Epithelial cell of esophagus (primary cell): ENCODE measurements around the gene PBXIP1.
"Not testable (repeated sequence)": the region's sequence is repeated elsewhere in the genome, so short reads cannot be mapped to it uniquely, and the experiment has no call there.

Source experiments
- DNase-seq: peaks from one replicate; pipeline ENCODE4 v3.0.0; 2010; ENCODE audit warnings: low read depth
- H3K4me3 ChIP-seq: 2 replicates; pipeline ENCODE4 v1.5.1; 2011; ENCODE audit warnings: mild to moderate bottlenecking, low read length, control low read depth
- TF ChIP-seq, protein P1 (sequence below): IDR thresholded peaks from 2 replicates; pipeline ENCODE4 v1.5.1; 2011; ENCODE audit warnings: low read depth, mild to moderate bottlenecking, low read length, control low read depth, inconsistent platforms; ENCODE audit not compliant: insufficient read depth; ENCODE audit errors: missing control alignments

The PBXIP1 gene

DNA sequence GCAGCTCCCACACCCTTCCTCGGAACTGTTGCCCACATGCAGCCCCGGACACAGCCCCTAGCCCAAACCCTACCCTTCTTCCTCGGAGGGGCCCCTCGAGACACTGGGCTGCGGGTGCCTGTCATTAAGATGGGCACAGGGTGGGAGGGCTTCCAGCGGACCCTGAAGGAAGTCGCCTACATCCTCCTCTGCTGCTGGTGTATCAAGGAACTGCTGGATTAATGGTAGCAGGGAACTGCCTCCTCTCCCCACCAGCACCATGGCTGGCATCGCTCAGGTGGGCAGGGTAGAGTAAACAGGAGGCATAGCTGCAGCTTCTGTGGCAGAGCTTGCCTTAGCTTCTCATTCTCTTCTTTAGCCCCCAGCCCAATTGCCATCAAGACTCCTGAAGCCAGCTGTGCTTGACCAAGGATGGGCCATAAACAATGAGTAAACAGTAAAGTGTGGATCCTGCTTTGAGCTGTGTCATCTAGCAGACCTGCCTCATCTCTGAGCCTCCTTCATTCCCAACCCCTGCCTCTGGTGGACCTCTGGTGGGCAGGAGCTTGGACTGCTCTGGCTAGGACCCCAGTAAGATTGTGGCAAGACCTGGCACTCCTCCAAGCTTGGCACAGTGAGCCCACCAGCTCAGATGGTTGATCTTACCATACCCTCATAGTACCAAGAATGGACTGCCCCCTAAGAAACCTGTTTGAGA, 37.8 kb upstream of the PBXIP1 start, which contains the start of gene LENEP:
LENEP (plus strand) TSS at position 15 of the 697 bp plus-strand sequence; CDS start at position 37, 22 bp downstream.
- DNase-seq = no peak
- TF ChIP-seq, protein P1, sequence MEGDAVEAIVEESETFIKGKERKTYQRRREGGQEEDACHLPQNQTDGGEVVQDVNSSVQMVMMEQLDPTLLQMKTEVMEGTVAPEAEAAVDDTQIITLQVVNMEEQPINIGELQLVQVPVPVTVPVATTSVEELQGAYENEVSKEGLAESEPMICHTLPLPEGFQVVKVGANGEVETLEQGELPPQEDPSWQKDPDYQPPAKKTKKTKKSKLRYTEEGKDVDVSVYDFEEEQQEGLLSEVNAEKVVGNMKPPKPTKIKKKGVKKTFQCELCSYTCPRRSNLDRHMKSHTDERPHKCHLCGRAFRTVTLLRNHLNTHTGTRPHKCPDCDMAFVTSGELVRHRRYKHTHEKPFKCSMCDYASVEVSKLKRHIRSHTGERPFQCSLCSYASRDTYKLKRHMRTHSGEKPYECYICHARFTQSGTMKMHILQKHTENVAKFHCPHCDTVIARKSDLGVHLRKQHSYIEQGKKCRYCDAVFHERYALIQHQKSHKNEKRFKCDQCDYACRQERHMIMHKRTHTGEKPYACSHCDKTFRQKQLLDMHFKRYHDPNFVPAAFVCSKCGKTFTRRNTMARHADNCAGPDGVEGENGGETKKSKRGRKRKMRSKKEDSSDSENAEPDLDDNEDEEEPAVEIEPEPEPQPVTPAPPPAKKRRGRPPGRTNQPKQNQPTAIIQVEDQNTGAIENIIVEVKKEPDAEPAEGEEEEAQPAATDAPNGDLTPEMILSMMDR = no peak
- no peak within 1 kb of the TSS for H3K4me3 ChIP-seq

DNA sequence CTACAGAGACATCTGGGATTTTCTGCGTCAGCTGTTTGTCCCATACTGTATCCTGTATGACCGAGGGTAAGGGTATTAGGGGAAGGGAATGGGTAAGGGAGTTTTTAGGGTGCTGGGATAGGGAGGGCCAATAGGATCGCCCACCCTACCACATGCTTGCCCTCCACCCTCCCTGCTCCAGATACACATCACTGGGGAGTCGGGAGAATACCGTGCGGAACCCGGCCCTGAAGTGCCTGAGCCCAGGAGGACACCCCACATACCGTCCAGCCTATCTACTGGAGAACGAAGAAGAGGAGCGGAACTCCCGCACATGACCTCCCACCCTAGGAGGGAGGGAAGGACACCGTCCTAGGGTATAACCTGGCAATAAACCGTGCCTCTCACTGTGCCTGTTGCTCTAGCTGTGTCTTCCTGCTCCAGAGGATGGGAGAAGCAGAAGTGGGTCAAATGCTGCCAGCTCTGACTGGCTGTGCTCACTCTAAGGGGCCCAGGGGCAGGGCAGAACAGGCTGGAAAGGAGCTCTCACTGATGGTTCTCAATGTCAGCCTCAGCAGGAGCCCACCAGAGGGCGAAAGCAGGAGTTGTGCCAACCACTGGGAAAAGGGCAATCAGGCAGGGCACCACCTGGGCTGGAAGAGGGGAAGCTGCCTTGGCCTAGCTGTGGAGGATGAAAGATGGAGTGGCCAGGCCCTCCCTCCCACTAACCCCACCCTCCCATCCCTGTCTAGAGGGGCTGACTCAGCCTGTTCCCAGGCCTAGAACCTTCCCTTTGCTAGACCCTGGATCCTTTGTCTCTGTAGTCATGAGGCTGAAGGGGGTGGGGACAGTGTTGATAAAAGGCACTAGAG, 37.0 kb upstream of the PBXIP1 start:
- TF ChIP-seq, protein P1 = peak; percentile 17
- DNase-seq = no peak
- no peak overlapping the region for H3K4me3 ChIP-seq

DNA sequence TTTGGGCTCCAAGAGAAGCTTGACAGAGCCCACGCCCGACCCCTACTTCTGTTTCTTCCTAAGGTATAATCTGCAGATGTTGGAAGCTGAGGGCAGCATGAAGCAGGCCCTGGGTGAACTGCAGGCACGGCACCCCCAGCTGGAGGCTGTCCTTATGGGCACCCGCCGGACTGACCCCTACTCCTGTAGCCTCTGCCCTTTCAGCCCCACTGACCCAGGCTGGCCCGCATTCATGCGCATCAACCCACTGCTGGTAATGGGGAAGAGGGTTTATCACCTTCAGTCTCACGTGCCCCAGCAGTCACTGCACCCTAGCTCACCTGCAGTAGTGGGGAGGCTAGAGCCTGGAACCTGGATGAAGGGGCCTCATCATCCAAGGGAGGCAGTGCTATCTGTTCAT, 34.4 kb upstream of the PBXIP1 start:
- TF ChIP-seq, protein P1 = no peak
- DNase-seq = no peak
- no peak overlapping the region for H3K4me3 ChIP-seq

DNA sequence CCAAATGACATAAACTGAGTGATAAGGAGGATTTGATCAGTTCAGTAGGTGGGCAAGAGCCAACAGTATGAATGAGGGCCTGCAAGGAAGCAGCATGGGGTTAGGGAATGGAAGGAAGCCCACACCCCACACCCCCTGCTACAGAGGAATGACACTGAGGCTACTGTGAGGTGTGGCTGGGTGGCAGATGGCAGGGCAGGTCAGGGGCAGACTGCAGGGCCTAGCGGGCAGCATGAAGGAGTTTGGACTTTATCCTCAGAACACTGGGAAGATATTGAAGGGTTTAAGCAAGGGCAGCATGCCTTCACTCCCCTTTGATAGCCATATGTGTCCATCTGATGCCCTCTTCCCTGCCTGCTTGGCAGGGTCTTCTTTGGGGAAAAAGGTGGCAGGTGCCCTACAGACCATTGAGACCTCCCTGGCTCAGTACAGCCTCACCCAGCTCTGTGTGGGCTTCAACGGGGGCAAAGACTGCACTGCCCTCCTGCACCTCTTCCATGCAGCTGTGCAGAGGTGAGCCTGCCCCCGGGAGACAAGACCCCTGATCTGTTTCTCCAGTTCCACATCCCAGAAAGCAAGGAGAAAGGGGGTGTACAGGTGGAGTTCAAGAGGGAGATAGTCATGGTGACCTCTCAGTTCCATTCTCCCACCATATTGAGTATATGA, 33.4 kb upstream of the PBXIP1 start:
- no peak for DNase-seq
- TF ChIP-seq, protein P1 = no peak

DNA sequence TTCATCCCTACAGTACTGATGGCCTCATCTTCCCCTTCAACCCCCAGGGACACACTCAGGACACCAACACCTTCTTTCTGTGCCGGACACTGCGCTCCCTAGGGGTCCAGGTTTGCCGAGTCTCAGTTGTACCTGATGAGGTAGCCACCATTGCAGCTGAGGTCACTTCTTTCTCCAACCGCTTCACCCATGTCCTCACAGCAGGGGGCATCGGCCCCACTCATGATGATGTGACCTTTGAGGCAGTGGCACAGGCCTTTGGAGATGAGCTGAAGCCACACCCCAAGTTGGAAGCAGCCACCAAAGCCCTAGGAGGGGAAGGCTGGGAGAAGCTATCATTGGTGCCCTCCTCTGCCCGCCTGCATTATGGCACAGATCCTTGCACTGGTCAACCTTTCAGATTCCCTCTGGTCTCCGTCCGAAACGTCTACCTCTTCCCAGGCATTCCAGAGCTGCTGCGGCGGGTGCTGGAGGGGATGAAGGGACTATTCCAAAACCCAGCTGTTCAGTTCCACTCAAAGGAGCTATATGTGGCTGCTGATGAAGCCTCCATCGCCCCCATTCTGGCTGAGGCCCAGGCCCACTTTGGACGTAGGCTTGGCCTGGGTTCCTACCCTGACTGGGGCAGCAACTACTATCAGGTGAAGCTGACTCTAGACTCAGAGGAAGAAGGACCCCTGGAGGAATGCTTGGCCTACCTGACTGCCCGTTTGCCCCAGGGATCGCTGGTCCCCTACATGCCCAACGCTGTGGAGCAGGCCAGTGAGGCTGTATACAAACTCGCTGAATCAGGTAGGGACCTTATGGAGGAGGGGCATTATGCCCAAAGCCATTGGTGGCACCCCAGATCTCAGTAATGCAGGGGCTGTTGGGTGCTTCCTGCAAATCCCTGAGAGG, 32.4 kb upstream of the PBXIP1 start:
- TF ChIP-seq, protein P1 = no peak
- H3K4me3 ChIP-seq = no peak overlapping the region
- DNase-seq = no peak

More for the DNA sequence above, 33.4 kb upstream of the PBXIP1 start:
- H3K4me3 ChIP-seq = no peak overlapping the region

DNA sequence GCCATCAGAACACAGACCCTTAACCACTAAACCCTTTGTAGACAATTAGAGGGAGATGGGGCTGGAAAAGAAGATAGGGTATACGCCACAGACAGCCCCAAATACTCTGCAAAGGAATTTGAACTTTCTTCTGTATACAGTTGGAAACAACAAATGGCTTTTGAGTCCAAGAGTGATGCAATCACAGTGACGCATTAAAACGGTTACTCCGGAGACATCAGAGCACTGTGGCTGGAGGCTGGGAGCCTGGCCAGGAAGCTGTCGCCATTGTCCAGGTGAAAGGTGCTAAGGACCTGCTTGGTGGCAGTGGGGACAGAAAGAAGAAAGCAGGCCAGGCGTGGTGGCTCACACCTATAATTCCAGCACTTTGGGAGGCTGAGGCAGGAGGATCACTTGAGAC, 31.4 kb upstream of the PBXIP1 start:
- DNase-seq = no peak
- TF ChIP-seq, protein P1 = no peak
- H3K4me3 ChIP-seq = no peak overlapping the region

DNA sequence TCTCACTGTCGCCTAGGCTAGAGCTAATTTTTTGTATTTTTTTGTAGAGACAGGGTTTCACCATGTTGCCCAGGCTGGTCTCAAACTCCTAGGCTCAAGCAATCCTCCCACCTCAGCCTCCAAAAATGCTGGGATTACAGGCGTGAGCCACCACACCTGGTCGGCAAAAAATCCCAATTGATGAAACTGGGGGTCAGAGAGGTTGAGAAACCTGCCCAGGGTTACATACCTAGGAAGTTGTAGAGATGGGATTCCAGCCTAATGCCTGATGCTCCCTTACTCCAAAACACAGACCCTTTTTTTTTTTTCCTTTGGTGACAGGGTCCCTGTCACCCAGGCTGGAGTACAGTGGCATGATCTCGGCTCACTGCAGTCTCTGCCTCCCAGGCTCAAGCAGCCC, 30.8 kb upstream of the PBXIP1 start:
- DNase-seq, H3K4me3 ChIP-seq: not testable (repeated sequence)
